GM18867 (cell line): Measurements from ENCODE around the gene CUL3.
"Not testable (repeated sequence)": the region's sequence is repeated elsewhere in the genome, so short reads cannot be mapped to it uniquely, and the experiment has no call there.

Experiments
- ATAC-seq: cut with Tn5 transposase; IDR thresholded peaks from one replicate; pipeline ENCODE4 v1.9.1; 2021; ENCODE audit warnings: mild to moderate bottlenecking, moderate library complexity; ENCODE audit not compliant: unreplicated experiment

The CUL3 gene

GRCh38 chr2:224585211-224586088 is at the start of gene CUL3:
TSS of gene CUL3 (minus strand) at chr2:224585363. CDS start at chr2:224585009, 354 bp downstream.
- ATAC-seq = peak; percentile 68

GRCh38 chr2:224630659-224631550 is 45.7 kb upstream of the CUL3 start:
- no peak for ATAC-seq

GRCh38 chr2:224628416-224628815 is 43.3 kb upstream of the CUL3 start:
- no peak for ATAC-seq

GRCh38 chr2:224626735-224627134 is 41.6 kb upstream of the CUL3 start:
- no peak for ATAC-seq

- ATAC-seq = no peak
Measured at GRCh38 chr2:224613543-224614286, 28.6 kb upstream of the CUL3 start.

- no peak for ATAC-seq
Measured at GRCh38 chr2:224612578-224612977, 27.4 kb upstream of the CUL3 start.

GRCh38 chr2:224611938-224612337 is 26.8 kb upstream of the CUL3 start:
- no peak for ATAC-seq

- no peak for ATAC-seq
Measured at GRCh38 chr2:224608104-224608503, 22.9 kb upstream of the CUL3 start.

- ATAC-seq = not testable (repeated sequence)
Measured at GRCh38 chr2:224603746-224604500, 18.8 kb upstream of the CUL3 start.

GRCh38 chr2:224602778-224603375 is 17.7 kb upstream of the CUL3 start:
- ATAC-seq = not testable (repeated sequence)

GRCh38 chr2:224601923-224602322 is 16.8 kb upstream of the CUL3 start:
- ATAC-seq = no peak

GRCh38 chr2:224598678-224599077 is 13.5 kb upstream of the CUL3 start:
- no peak for ATAC-seq

- peak; percentile 50 for ATAC-seq
Measured at GRCh38 chr2:224596289-224596688, 11.1 kb upstream of the CUL3 start.

- no peak for ATAC-seq
Measured at GRCh38 chr2:224595518-224595917, 10.4 kb upstream of the CUL3 start.

- no peak for ATAC-seq
Measured at GRCh38 chr2:224594840-224595239, 9.7 kb upstream of the CUL3 start.

- no peak for ATAC-seq
Measured at GRCh38 chr2:224591220-224591619, 6.1 kb upstream of the CUL3 start.

- ATAC-seq = no peak
Measured at GRCh38 chr2:224586127-224586695, 1.0 kb upstream of the CUL3 start.

GRCh38 chr2:224584785-224585210 is 365 bp downstream of the CUL3 start:
- ATAC-seq = peak; percentile 38

- peak; percentile 4 for ATAC-seq
Measured at GRCh38 chr2:224584111-224584784, 915 bp downstream of the CUL3 start.
